ENCODE results near the gene PRCC. TPM values are rescaled to one million over a fixed set of nuclear protein-coding genes. Genes with fewer than 3 reads are reported as not detected.
"Not testable (repeated sequence)": the region's sequence is repeated elsewhere in the genome, so short reads cannot be mapped to it uniquely, and the experiment has no call there.

Gene PRCC
- total RNA-seq, 1 experiment from 2014 or later = 80.4 TPM

DNA sequence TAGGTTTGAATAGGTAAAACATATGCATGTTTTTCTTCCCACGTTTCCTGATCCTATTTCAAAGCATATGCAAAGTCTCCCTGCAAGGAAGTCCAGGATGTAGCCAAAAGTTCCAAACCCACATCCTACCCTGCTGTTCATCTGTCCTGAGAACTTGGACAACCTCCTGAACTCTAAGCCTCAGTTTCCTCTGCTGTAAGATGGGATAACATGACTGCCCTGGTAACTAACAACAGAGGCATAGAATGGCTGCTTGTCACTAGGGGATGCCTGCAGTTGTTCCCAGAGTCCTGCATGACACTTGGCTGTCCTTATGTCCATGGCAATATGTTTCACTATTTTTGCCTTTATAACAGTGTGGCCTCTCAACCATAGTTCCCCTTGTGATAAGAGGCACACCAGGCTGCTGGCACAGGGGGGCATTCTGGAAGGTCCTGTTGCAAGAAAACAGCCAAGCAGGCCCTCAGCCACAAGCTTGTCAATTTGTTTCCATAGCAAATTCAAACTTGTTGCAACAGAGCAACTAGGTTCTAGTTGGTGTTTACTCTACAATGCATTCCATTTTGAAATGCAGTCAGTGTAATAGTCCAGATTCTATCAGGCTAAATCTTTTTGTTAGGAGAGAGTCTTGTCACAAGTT is 14.4 kb upstream of the PRCC start:
- peak overlapping the region; percentile 67 for H3K4me3 Mint-ChIP-seq (ENCODE audit: low read depth, unreplicated experiment)
- H3K27me3 Mint-ChIP-seq (ENCODE audit: unreplicated experiment) = no peaks in the 10 kb centered on the region
- TF ChIP-seq, protein P1, sequence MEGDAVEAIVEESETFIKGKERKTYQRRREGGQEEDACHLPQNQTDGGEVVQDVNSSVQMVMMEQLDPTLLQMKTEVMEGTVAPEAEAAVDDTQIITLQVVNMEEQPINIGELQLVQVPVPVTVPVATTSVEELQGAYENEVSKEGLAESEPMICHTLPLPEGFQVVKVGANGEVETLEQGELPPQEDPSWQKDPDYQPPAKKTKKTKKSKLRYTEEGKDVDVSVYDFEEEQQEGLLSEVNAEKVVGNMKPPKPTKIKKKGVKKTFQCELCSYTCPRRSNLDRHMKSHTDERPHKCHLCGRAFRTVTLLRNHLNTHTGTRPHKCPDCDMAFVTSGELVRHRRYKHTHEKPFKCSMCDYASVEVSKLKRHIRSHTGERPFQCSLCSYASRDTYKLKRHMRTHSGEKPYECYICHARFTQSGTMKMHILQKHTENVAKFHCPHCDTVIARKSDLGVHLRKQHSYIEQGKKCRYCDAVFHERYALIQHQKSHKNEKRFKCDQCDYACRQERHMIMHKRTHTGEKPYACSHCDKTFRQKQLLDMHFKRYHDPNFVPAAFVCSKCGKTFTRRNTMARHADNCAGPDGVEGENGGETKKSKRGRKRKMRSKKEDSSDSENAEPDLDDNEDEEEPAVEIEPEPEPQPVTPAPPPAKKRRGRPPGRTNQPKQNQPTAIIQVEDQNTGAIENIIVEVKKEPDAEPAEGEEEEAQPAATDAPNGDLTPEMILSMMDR (IDR thresholded peaks at IDR 0.05; ENCODE audit: unreplicated experiment) = no peak
- no peak for DNase-seq
- peaks cover 20% of the 10 kb centered on the region for H3K4me1 Mint-ChIP-seq (ENCODE audit: low read depth, unreplicated experiment)
- intact Hi-C loops (cut with micrococcal nuclease; ENCODE audit: unreplicated experiment) = loop anchor here (2.0 kb wide), 1 partner anchor 14 kb away; the partner anchor contains the start of gene PRCC
- H3K9me3 Mint-ChIP-seq (ENCODE audit: low read depth, unreplicated experiment) = no peaks in the 10 kb centered on the region
- H3K36me3 Mint-ChIP-seq (ENCODE audit: insufficient read depth, unreplicated experiment) = peaks cover 52% of the 10 kb centered on the region
- no TSS peak for BruUV-seq (replicated peaks)
- CTCF ChIA-PET = interaction anchor here (0.9 to 2.0 kb wide), 2 partner anchors 12 to 25 kb away, joined by 4 to 9 read pairs; partner anchors contain the start of genes METTL25B and MRPL24
- H3K27ac Mint-ChIP-seq (ENCODE audit: unreplicated experiment) = peak overlapping the region; percentile 22

DNA sequence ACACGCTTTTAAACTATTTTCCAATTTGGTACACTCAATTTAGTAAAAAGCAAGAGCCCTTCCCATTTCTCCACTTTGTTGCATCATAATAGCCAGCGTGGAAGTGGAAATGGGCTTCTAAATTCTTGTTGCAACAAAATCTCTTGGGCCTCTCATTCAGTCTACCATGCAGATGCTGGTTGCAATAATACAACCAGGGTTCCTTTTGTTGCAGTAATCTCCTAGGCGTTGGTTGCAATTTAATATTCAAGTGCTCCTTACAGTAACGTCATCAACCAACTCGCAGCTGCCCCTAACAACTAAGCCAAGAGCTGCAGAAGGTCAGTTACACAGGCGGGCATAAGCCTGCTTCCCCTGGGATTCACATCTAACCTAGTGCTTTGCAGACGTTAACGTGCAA is 13.1 kb upstream of the PRCC start:
- Mint-ChIP-seq H3K27me3 (ENCODE audit: unreplicated experiment) (no peaks in the 10 kb centered on the region), H3K27ac (ENCODE audit: unreplicated experiment) (no peak overlapping the region), H3K9me3 (ENCODE audit: low read depth, unreplicated experiment) (no peaks in the 10 kb centered on the region), H3K4me3 (ENCODE audit: low read depth, unreplicated experiment) (no peak overlapping the region), H3K4me1 (ENCODE audit: low read depth, unreplicated experiment) (peaks cover 8% of the 10 kb centered on the region), H3K36me3 (ENCODE audit: insufficient read depth, unreplicated experiment) (peaks cover 40% of the 10 kb centered on the region)
- CTCF ChIA-PET = interaction anchor here (0.6 to 0.8 kb wide), 2 partner anchors 8 to 29 kb away, joined by 3 read pairs; no protein-coding TSS in a partner anchor
- DNase-seq = no peak
- TF ChIP-seq, protein P1 (IDR thresholded peaks at IDR 0.05; ENCODE audit: unreplicated experiment) = no peak
- intact Hi-C loops (cut with micrococcal nuclease; ENCODE audit: unreplicated experiment) = no loop called here
- BruUV-seq (replicated peaks) = no TSS peak

DNA sequence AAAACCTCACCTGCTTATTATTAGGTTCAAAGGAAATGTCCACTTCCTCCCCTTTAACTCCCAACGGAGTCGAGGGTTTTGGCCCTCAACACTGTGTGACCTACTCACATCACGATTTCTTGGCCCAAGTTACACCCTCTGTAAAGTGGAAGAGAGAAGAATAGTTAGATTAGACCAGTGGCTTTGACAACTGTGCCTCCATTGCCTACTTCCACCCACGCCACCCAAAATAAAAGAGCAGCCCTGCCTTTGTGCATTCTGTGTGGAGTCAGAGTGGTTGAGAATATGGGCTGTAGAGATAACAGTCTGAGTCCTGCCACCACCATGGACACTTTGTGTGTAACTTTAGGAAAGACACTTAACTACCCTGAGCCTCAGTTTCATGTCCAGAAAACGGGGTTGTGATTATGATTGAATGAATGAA is 11.8 kb upstream of the PRCC start:
- Mint-ChIP-seq H3K27me3 (ENCODE audit: unreplicated experiment) (no peaks in the 10 kb centered on the region), H3K4me3 (ENCODE audit: low read depth, unreplicated experiment) (no peak overlapping the region), H3K27ac (ENCODE audit: unreplicated experiment) (no peak overlapping the region), H3K36me3 (ENCODE audit: insufficient read depth, unreplicated experiment) (peaks cover 29% of the 10 kb centered on the region), H3K9me3 (ENCODE audit: low read depth, unreplicated experiment) (no peaks in the 10 kb centered on the region), H3K4me1 (ENCODE audit: low read depth, unreplicated experiment) (peaks cover 7% of the 10 kb centered on the region)
- CTCF ChIA-PET = interaction anchor here (1.2 kb wide), 1 partner anchor 12 kb away, joined by 3 read pairs; the partner anchor contains the start of gene PRCC
- TF ChIP-seq, protein P1 (IDR thresholded peaks at IDR 0.05; ENCODE audit: unreplicated experiment) = no peak
- BruUV-seq (replicated peaks) = no TSS peak
- no peak for DNase-seq
- intact Hi-C loops (cut with micrococcal nuclease; ENCODE audit: unreplicated experiment) = no loop called here

DNA sequence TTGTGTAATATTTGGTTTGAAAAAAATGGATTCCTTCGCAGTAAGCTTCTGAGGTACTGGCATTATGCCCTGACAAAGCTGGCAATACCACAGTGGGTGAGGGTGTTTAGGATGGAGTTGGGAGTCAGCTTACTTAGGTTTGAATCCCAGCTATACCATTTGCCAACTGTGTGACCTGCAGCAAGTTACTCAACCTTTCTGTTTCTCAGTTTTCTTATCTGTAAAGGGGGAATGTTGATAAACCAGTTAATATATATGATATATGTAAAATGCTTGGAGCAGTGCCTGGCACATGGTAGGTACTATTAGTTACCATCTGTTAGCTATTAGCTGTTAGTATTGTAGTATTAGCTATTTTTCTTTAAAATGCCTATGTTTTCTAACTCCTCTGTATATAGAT is 11.0 kb upstream of the PRCC start:
- no peak for DNase-seq
- CTCF ChIA-PET = interaction anchor here (1.2 kb wide), 1 partner anchor 11 kb away, joined by 3 read pairs; the partner anchor contains the start of gene PRCC
- H3K27me3 Mint-ChIP-seq (ENCODE audit: unreplicated experiment) = no peaks in the 10 kb centered on the region

DNA sequence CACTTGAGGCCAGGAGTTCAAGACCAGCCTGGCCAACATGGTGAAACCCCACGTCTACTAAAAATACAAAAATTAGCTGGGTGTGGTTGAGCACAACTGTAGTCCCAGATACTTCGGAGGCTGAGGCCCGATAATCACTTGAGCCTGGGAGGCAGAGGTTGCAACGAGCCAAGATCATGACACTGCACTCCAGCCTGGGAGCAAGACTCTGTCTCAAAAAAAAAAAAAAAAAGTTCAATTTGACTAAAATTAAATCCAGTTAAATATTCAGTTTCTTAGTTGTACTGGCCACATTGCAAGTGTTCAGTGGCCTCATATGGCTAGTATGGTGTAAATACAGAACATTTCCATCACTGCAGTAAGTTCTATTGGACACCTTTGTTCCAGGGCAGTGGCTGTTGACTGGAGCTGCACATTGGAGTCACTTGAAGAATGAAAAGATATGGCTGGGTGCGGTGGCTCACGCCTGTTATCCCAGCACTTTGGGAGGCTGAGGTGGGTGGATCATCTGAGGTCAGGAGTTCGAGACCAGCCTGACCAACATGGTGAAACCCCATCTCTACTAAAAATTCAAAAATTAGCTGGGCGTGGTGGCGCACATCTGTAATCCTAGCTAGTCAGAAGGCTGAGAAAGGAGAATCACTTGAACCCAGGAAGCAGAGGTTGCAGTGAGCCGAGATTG is 9.6 kb upstream of the PRCC start:
- H3K27ac Mint-ChIP-seq (ENCODE audit: unreplicated experiment); H3K9me3 Mint-ChIP-seq (ENCODE audit: low read depth, unreplicated experiment); intact Hi-C loops (cut with micrococcal nuclease; ENCODE audit: unreplicated experiment); DNase-seq; H3K27me3 Mint-ChIP-seq (ENCODE audit: unreplicated experiment); H3K4me3 Mint-ChIP-seq (ENCODE audit: low read depth, unreplicated experiment); BruUV-seq (replicated peaks); H3K4me1 Mint-ChIP-seq (ENCODE audit: low read depth, unreplicated experiment): not testable (repeated sequence)
- CTCF ChIA-PET = interaction anchor here (0.6 kb wide), 1 partner anchor 579 kb away, joined by 5 read pairs; no protein-coding TSS in a partner anchor
- H3K36me3 Mint-ChIP-seq (ENCODE audit: insufficient read depth, unreplicated experiment) = peaks cover 12% of the 10 kb centered on the region

More for the DNA sequence above, 11.0 kb upstream of the PRCC start:
- H3K4me3 Mint-ChIP-seq (ENCODE audit: low read depth, unreplicated experiment) = no peak overlapping the region
- no peaks in the 10 kb centered on the region for H3K9me3 Mint-ChIP-seq (ENCODE audit: low read depth, unreplicated experiment)
- BruUV-seq (replicated peaks) = no TSS peak
- peaks cover 7% of the 10 kb centered on the region for H3K4me1 Mint-ChIP-seq (ENCODE audit: low read depth, unreplicated experiment)
- H3K27ac Mint-ChIP-seq (ENCODE audit: unreplicated experiment) = no peak overlapping the region
- peaks cover 25% of the 10 kb centered on the region for H3K36me3 Mint-ChIP-seq (ENCODE audit: insufficient read depth, unreplicated experiment)
- TF ChIP-seq, protein P1 (IDR thresholded peaks at IDR 0.05; ENCODE audit: unreplicated experiment) = no peak
- intact Hi-C loops (cut with micrococcal nuclease; ENCODE audit: unreplicated experiment) = no loop called here
